Right atrium auricular region (tissue), 2 donors: ENCODE results near the gene PGBD5. TPM values are rescaled to one million over a fixed set of nuclear protein-coding genes. Genes with fewer than 3 reads are reported as not detected.

Experiments used
- DNase-seq: peaks from one replicate; pipeline ENCODE4 v3.0.0-alpha.2; 2019; ENCODE audit warnings: low spot score
- H3K27ac ChIP-seq, 2 donors: fragments of 200-600 bp; sonication (generic); 1 replicate in 1 of 2; 2 replicates in 1 of 2; pipeline ENCODE4 v1.5.1; 2016 to 2019
- H3K27me3 ChIP-seq, 2 donors: fragments of 200-600 bp; sonication (generic); one replicate each; pipeline versions ENCODE4 v1.5.1 to v1.6.0; 2017 to 2019
- H3K36me3 ChIP-seq: fragments of 200-600 bp; sonication (generic); one replicate; pipeline ENCODE4 v1.5.1; 2016
- H3K4me1 ChIP-seq, 2 donors: fragments of 200-600 bp; sonication (generic); one replicate each; pipeline versions ENCODE4 v1.5.1 to v1.6.0; 2017 to 2019
- H3K4me3 ChIP-seq, 2 donors: fragments of 200-600 bp; sonication (generic); 1 replicate in 1 of 2; 2 replicates in 1 of 2; pipeline ENCODE4 v1.5.1; 2017 to 2019; ENCODE audit warnings: mild to moderate bottlenecking in 1 of 2, moderate library complexity in 1 of 2
- H3K9me3 ChIP-seq, 2 donors: fragments of 200-600 bp; sonication (generic); one replicate each; pipeline ENCODE4 v1.5.1; 2019
- total RNA-seq, 2 donors: library from RNA; depleted of rRNA; stranded (reverse); fragments of >200 nt; gene quantifications; one replicate each; pipeline ENCODE4 v1.1.0, GENCODE V29; 2016
- TF ChIP-seq, protein P1 (sequence below), 2 donors: fragments of 200-600 bp; sonication (generic); IDR thresholded peaks; one replicate each; pipeline ENCODE4 v1.5.1; 2019; ENCODE audit warnings: antibody characterized with exemption in 2 of 2

Gene PGBD5
- total RNA-seq, 2 donors from 2014 or later, result 13.2 to 18.5 TPM

DNA sequence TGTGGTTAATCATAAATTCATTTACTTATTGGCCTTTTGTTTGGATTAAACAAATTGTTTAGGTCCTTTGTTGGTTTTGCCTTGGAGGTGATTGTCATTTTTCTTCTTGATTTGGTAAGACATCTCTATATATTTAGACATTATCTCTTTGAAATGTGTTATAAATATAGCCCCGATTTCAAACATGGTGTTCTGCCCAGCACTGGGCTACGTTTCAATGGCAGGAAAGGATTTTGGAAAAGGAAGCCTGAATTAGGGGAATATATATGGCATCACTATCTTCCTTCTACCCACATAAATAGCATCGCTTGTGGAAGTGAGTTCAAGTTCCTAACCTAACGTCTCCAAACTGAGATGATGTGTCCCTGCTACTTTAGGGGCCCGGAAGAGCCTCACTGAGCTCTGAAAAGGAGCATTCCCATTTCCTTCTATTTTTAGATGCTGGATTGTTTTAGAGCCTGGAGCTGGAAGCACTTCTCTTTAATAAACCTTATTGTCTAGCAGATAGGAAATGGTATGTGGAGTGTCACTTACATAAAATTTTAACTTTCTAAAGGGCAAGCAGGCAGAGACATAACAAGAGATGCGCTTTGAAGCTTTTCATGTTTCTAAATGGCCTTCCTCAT lies 39.4 kb downstream of the PGBD5 start:
- Histone ChIP-seq H3K36me3 (no peaks in the 10 kb centered on the region), H3K4me3 (no peak overlapping the region), H3K4me1 (peaks cover 0 to 34% of the 10 kb centered on the region in 2 donors), H3K9me3 (no peaks in the 10 kb centered on the region), H3K27me3 (no peaks in the 10 kb centered on the region), H3K27ac (peak overlapping the region in 1 of 2 donors; percentile 29)
- TF ChIP-seq, protein P1, sequence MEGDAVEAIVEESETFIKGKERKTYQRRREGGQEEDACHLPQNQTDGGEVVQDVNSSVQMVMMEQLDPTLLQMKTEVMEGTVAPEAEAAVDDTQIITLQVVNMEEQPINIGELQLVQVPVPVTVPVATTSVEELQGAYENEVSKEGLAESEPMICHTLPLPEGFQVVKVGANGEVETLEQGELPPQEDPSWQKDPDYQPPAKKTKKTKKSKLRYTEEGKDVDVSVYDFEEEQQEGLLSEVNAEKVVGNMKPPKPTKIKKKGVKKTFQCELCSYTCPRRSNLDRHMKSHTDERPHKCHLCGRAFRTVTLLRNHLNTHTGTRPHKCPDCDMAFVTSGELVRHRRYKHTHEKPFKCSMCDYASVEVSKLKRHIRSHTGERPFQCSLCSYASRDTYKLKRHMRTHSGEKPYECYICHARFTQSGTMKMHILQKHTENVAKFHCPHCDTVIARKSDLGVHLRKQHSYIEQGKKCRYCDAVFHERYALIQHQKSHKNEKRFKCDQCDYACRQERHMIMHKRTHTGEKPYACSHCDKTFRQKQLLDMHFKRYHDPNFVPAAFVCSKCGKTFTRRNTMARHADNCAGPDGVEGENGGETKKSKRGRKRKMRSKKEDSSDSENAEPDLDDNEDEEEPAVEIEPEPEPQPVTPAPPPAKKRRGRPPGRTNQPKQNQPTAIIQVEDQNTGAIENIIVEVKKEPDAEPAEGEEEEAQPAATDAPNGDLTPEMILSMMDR (IDR thresholded peaks at IDR 0.05), result no peak
- no peak for DNase-seq

DNA sequence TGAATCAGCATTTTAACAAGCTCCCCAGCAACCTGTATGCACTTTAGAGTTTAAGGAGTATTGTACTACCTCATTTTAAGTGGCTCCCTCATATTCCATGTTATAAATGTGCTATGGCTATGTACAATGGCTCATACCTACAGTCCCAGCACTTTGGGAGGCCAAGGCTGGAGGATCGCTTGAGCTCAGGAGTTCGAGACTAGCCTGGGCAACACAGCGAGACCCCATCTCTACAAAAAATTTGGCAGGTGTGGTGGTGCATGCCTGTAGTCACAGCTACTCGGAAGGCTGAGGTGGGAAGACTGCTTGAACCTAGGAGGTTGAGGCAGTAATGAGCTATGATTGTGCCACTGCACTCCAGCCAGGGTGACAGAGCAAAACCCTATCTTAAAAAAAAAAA lies 40.2 kb downstream of the PGBD5 start:
- Histone ChIP-seq H3K9me3 (no peaks in the 10 kb centered on the region), H3K4me1 (peaks cover 0 to 37% of the 10 kb centered on the region in 2 donors), H3K27me3 (no peaks in the 10 kb centered on the region), H3K4me3 (no peak overlapping the region), H3K27ac (no peak overlapping the region), H3K36me3 (no peaks in the 10 kb centered on the region)
- DNase-seq, result no peak
- TF ChIP-seq, protein P1 (IDR thresholded peaks at IDR 0.05), result no peak

DNA sequence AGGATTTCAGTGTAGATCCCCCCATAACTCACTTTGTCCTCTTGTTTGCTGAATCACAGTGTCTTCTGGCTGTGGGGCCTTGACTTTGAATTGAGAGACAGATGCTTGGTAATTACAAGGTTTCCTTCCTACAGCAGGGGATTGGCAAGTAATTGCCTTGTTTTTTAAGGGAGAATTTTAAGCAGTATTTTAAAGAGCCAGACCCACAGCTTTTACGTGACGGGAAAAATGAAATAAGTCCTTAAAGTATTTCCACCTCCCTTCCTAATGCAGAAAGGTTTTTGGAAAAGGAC lies 41.0 kb downstream of the PGBD5 start:
- TF ChIP-seq, protein P1 (IDR thresholded peaks at IDR 0.05), result no peak
- peaks cover 0 to 3% of the 10 kb centered on the region in 2 donors for H3K9me3 ChIP-seq
- H3K36me3 ChIP-seq, result no peaks in the 10 kb centered on the region
- no peak for DNase-seq
- H3K27me3 ChIP-seq, result no peaks in the 10 kb centered on the region
- H3K4me3 ChIP-seq, result no peak overlapping the region
- H3K27ac ChIP-seq, result no peak overlapping the region
- H3K4me1 ChIP-seq, result peaks cover 0 to 36% of the 10 kb centered on the region in 2 donors

DNA sequence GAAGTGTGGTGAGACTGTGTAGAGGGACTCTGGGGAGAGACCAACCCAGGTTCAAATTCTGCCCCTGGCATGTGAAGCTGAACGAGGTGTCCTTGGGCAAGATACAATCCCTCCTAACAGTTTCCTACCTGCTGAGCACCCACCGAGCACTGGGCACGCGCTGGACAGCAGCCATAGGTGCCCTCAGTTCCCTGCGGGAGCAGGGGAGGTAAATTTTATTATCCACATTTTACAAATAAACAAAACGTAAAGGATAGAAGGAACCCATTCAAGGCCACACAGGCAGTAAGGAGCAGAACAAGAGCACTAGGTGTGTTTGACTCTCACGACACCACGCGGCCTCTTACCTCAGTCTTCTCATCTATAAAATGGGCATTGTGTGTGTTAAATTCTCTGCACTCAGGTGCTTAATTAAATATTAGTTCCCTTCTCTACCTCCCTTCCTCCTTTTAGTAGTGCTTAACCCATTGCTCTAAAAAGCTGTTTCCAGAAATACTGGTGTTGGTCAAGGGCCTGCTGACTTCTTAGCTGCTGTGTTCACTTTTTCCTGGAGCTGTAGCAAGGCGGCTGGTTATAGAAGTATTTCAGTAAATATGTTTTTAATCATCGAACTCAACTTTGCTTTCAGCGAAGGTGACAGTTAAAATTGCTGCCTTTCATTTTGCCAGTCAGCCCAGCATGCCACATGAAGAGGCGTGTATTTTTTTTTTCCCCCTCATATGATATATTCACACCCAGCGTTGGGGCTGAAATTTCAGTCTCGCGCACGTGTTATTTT lies 41.6 kb downstream of the PGBD5 start:
- Histone ChIP-seq H3K9me3 (peaks cover 0 to 6% of the 10 kb centered on the region in 2 donors), H3K36me3 (no peaks in the 10 kb centered on the region), H3K4me3 (no peak overlapping the region), H3K4me1 (peaks cover 0 to 34% of the 10 kb centered on the region in 2 donors), H3K27ac (no peak overlapping the region), H3K27me3 (no peaks in the 10 kb centered on the region)
- TF ChIP-seq, protein P1 (IDR thresholded peaks at IDR 0.05), result no peak
- DNase-seq, result no peak

DNA sequence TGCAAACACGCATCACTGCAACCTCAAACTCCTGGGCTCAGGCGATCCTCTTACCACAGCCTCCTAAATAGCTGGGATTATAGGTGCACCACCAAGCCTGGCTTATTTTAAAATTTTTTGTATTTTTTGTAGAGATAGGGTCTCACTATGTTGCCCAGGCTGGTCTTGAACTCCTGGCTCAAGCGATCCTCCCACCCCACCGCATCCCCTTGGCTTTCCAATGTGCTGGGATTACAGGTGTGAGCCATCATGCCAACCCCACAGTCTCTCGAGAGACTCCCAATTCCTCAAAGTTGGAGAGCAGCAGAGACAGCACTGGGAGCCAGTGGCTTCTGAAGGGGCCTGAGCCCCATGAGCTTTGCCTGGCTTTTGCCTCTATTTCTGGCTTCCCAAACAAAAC lies 42.7 kb downstream of the PGBD5 start:
- H3K4me1 ChIP-seq, result peaks cover 0 to 34% of the 10 kb centered on the region in 2 donors
- TF ChIP-seq, protein P1 (IDR thresholded peaks at IDR 0.05), result no peak
- DNase-seq, result no peak

More for the DNA sequence above, 42.7 kb downstream of the PGBD5 start:
- Histone ChIP-seq H3K27ac (no peak overlapping the region), H3K27me3 (no peaks in the 10 kb centered on the region), H3K36me3 (no peaks in the 10 kb centered on the region), H3K4me3 (no peak overlapping the region), H3K9me3 (peaks cover 0 to 12% of the 10 kb centered on the region in 2 donors)
